ENCODE measurements around the gene HPX.

- TF ChIP-seq POLR2A (IDR thresholded peaks at IDR 0.05) (no peak), CTCF (IDR thresholded peaks at IDR 0.05) (no peak)
Observed at GRCh38 chr11:6482441-6482840, 41.7 kb upstream of the HPX start.
